T-helper 1 cell treated with Interleukin-12 subunit alpha and Interleukin-12 subunit beta and Interleukin-4 antibody, amounts not matched to agents 30 μg/mL and 1 μg/mL, for 36 hours (primary cell): ENCODE data around the gene NAMPT.

Source experiments
- H3K27ac Mint-ChIP-seq: one replicate; pipeline ENCODE4 v1.8.0; 2021; ENCODE audit warnings: mild to moderate bottlenecking, mixed read lengths
- H3K27me3 Mint-ChIP-seq: one replicate; pipeline ENCODE4 v1.8.0; 2021; ENCODE audit warnings: low read depth, mixed read lengths
- H3K36me3 Mint-ChIP-seq: one replicate; pipeline ENCODE4 v1.8.0; 2021; ENCODE audit warnings: low read depth, mixed read lengths
- H3K4me1 Mint-ChIP-seq: one replicate; pipeline ENCODE4 v1.8.0; 2021; ENCODE audit warnings: low read depth, mixed read lengths
- H3K4me3 Mint-ChIP-seq: one replicate; pipeline ENCODE4 v1.8.0; 2021; ENCODE audit warnings: mild to moderate bottlenecking, moderate library complexity, mixed read lengths
- H3K9me3 Mint-ChIP-seq: one replicate; pipeline ENCODE4 v1.8.0; 2021; ENCODE audit warnings: mixed read lengths

NAMPT gene

GRCh38 chr7:106247841-106248240 lies 36.9 kb downstream of the NAMPT start:
- Mint-ChIP-seq H3K9me3 (peaks cover 18% of the 10 kb centered on the region), H3K27me3 (peaks cover 4% of the 10 kb centered on the region), H3K27ac (no peak overlapping the region), H3K36me3 (peaks cover 37% of the 10 kb centered on the region), H3K4me3 (no peak overlapping the region), H3K4me1 (no peaks in the 10 kb centered on the region)

- H3K36me3 Mint-ChIP-seq = peaks cover 33% of the 10 kb centered on the region
- H3K9me3 Mint-ChIP-seq = peaks cover 18% of the 10 kb centered on the region
- H3K27ac Mint-ChIP-seq = no peak overlapping the region
- H3K4me1 Mint-ChIP-seq = no peaks in the 10 kb centered on the region
- H3K4me3 Mint-ChIP-seq = no peak overlapping the region
- peaks cover 4% of the 10 kb centered on the region for H3K27me3 Mint-ChIP-seq
Measured at GRCh38 chr7:106246902-106247711, 37.7 kb downstream of the NAMPT start.

- H3K36me3 Mint-ChIP-seq = peaks cover 17% of the 10 kb centered on the region
- H3K4me3 Mint-ChIP-seq = no peak overlapping the region
- peaks cover 7% of the 10 kb centered on the region for H3K27me3 Mint-ChIP-seq
- no peaks in the 10 kb centered on the region for H3K4me1 Mint-ChIP-seq
- no peak overlapping the region for H3K27ac Mint-ChIP-seq
- H3K9me3 Mint-ChIP-seq = peaks cover 18% of the 10 kb centered on the region
Measured at GRCh38 chr7:106243893-106244292, 40.9 kb downstream of the NAMPT start.

GRCh38 chr7:106239406-106239805 lies 45.4 kb downstream of the NAMPT start:
- H3K36me3 Mint-ChIP-seq = no peaks in the 10 kb centered on the region

GRCh38 chr7:106238830-106239229 lies 46.0 kb downstream of the NAMPT start:
- Mint-ChIP-seq H3K27ac (no peak overlapping the region), H3K36me3 (no peaks in the 10 kb centered on the region), H3K4me1 (no peaks in the 10 kb centered on the region), H3K9me3 (peaks cover 3% of the 10 kb centered on the region), H3K4me3 (no peak overlapping the region), H3K27me3 (peaks cover 17% of the 10 kb centered on the region)

More at GRCh38 chr7:106239406-106239805, 45.4 kb downstream of the NAMPT start:
- Mint-ChIP-seq H3K9me3 (peaks cover 8% of the 10 kb centered on the region), H3K4me1 (no peaks in the 10 kb centered on the region), H3K27ac (no peak overlapping the region), H3K4me3 (no peak overlapping the region), H3K27me3 (peaks cover 13% of the 10 kb centered on the region)

GRCh38 chr7:106236065-106236464 lies 48.7 kb downstream of the NAMPT start:
- no peaks in the 10 kb centered on the region for H3K4me1 Mint-ChIP-seq
- peaks cover 24% of the 10 kb centered on the region for H3K27me3 Mint-ChIP-seq
- peaks cover 4% of the 10 kb centered on the region for H3K9me3 Mint-ChIP-seq
- no peaks in the 10 kb centered on the region for H3K36me3 Mint-ChIP-seq
- H3K27ac Mint-ChIP-seq = no peak overlapping the region
- no peak overlapping the region for H3K4me3 Mint-ChIP-seq

- Mint-ChIP-seq H3K27me3 (peaks cover 27% of the 10 kb centered on the region), H3K27ac (no peak overlapping the region), H3K36me3 (no peaks in the 10 kb centered on the region), H3K4me3 (no peak overlapping the region), H3K9me3 (peaks cover 4% of the 10 kb centered on the region), H3K4me1 (no peaks in the 10 kb centered on the region)
Measured at GRCh38 chr7:106234425-106234824, 50.4 kb downstream of the NAMPT start.

GRCh38 chr7:106231856-106232490 lies 52.8 kb downstream of the NAMPT start:
- Mint-ChIP-seq H3K9me3 (peaks cover 4% of the 10 kb centered on the region), H3K4me1 (peaks cover 2% of the 10 kb centered on the region), H3K4me3 (no peak overlapping the region), H3K27me3 (peaks cover 45% of the 10 kb centered on the region), H3K36me3 (no peaks in the 10 kb centered on the region), H3K27ac (no peak overlapping the region)

- no peaks in the 10 kb centered on the region for H3K9me3 Mint-ChIP-seq
- no peak overlapping the region for H3K27ac Mint-ChIP-seq
- peaks cover 12% of the 10 kb centered on the region for H3K4me1 Mint-ChIP-seq
- no peak overlapping the region for H3K4me3 Mint-ChIP-seq
- no peaks in the 10 kb centered on the region for H3K36me3 Mint-ChIP-seq
- peaks cover 40% of the 10 kb centered on the region for H3K27me3 Mint-ChIP-seq
Measured at GRCh38 chr7:106225856-106226255, 58.9 kb downstream of the NAMPT start.

- Mint-ChIP-seq H3K4me3 (no peak overlapping the region), H3K36me3 (no peaks in the 10 kb centered on the region), H3K27ac (no peak overlapping the region), H3K4me1 (peaks cover 12% of the 10 kb centered on the region), H3K9me3 (no peaks in the 10 kb centered on the region), H3K27me3 (peaks cover 36% of the 10 kb centered on the region)
Measured at GRCh38 chr7:106224797-106225196, 60.0 kb downstream of the NAMPT start.

GRCh38 chr7:106223156-106223555 lies 61.6 kb downstream of the NAMPT start:
- Mint-ChIP-seq H3K4me3 (no peak overlapping the region), H3K4me1 (peaks cover 12% of the 10 kb centered on the region), H3K36me3 (no peaks in the 10 kb centered on the region), H3K9me3 (no peaks in the 10 kb centered on the region), H3K27me3 (peaks cover 27% of the 10 kb centered on the region), H3K27ac (no peak overlapping the region)

GRCh38 chr7:106222545-106222944 lies 62.2 kb downstream of the NAMPT start:
- no peaks in the 10 kb centered on the region for H3K9me3 Mint-ChIP-seq
- no peak overlapping the region for H3K4me3 Mint-ChIP-seq
- no peak overlapping the region for H3K27ac Mint-ChIP-seq
- peaks cover 12% of the 10 kb centered on the region for H3K4me1 Mint-ChIP-seq
- no peaks in the 10 kb centered on the region for H3K36me3 Mint-ChIP-seq
- H3K27me3 Mint-ChIP-seq = peaks cover 21% of the 10 kb centered on the region

- Mint-ChIP-seq H3K4me1 (peaks cover 11% of the 10 kb centered on the region), H3K27me3 (peaks cover 15% of the 10 kb centered on the region), H3K9me3 (no peaks in the 10 kb centered on the region), H3K27ac (no peak overlapping the region), H3K36me3 (no peaks in the 10 kb centered on the region), H3K4me3 (no peak overlapping the region)
Measured at GRCh38 chr7:106220307-106220706, 64.5 kb downstream of the NAMPT start.

- H3K4me1 Mint-ChIP-seq = peaks cover 11% of the 10 kb centered on the region
Measured at GRCh38 chr7:106219170-106219569, 65.6 kb downstream of the NAMPT start.

GRCh38 chr7:106218546-106218945 lies 66.2 kb downstream of the NAMPT start:
- Mint-ChIP-seq H3K9me3 (no peaks in the 10 kb centered on the region), H3K4me1 (peaks cover 11% of the 10 kb centered on the region), H3K36me3 (no peaks in the 10 kb centered on the region), H3K27ac (no peak overlapping the region), H3K27me3 (peaks cover 6% of the 10 kb centered on the region), H3K4me3 (no peak overlapping the region)

More at GRCh38 chr7:106219170-106219569, 65.6 kb downstream of the NAMPT start:
- Mint-ChIP-seq H3K27ac (no peak overlapping the region), H3K4me3 (no peak overlapping the region), H3K27me3 (peaks cover 6% of the 10 kb centered on the region), H3K36me3 (no peaks in the 10 kb centered on the region), H3K9me3 (no peaks in the 10 kb centered on the region)
